CD4-positive, alpha-beta memory T cell (primary cell): ENCODE measurements around the gene GANC. TPM values are rescaled to one million over a fixed set of nuclear protein-coding genes. Genes with fewer than 3 reads are reported as not detected.
"Not testable (repeated sequence)": the region's sequence is repeated elsewhere in the genome, so short reads cannot be mapped to it uniquely, and the experiment has no call there.

ENCODE experiments used
- CTCF ChIA-PET: fragments of 350-600 bp; sonication (Branson Sonifier 250); formaldehyde crosslinking; loops from one replicate; lab custom pipeline; 2021; ENCODE audit warnings: inconsistent platforms; ENCODE audit not compliant: partially characterized antibody; lab: Charles Lee
- POLR2A ChIA-PET: fragments of 350-600 bp; sonication (Branson Sonifier 250); formaldehyde crosslinking; loops from one replicate; lab custom pipeline; 2021; ENCODE audit not compliant: partially characterized antibody; lab: Charles Lee
- DNase-seq, 5 donors: peaks; one replicate each; pipeline versions ENCODE4 v3.0.0 to v3.0.0-alpha.2; 2020 to 2022; ENCODE audit warnings: mixed read lengths in 1 of 5
- H3K27ac ChIP-seq: one replicate; pipeline ENCODE4 v1.7.0; 2013; ENCODE audit warnings: low read depth, low read length
- H3K27me3 ChIP-seq: 2 replicates; pipeline ENCODE4 v1.7.0; 2013; ENCODE audit warnings: mild to moderate bottlenecking, low read length, moderate library complexity; ENCODE audit not compliant: insufficient read depth
- H3K36me3 ChIP-seq: 2 replicates; pipeline ENCODE4 v1.7.0; 2013; ENCODE audit warnings: mild to moderate bottlenecking, low read length, moderate library complexity; ENCODE audit not compliant: insufficient read depth
- H3K4me1 ChIP-seq: 2 replicates; pipeline ENCODE4 v1.7.0; 2013; ENCODE audit warnings: mild to moderate bottlenecking, low read length, moderate library complexity; ENCODE audit not compliant: insufficient read depth
- H3K4me3 ChIP-seq, 2 donors: one replicate each; pipeline ENCODE4 v1.7.0; 2013; ENCODE audit warnings: low read length in 2 of 2, mild to moderate bottlenecking in 1 of 2
- H3K9me3 ChIP-seq, 2 donors: one replicate each; pipeline ENCODE4 v1.7.0; 2013; ENCODE audit warnings: low read length in 2 of 2, control low read depth in 1 of 2; ENCODE audit not compliant: control insufficient read depth in 1 of 2
- H3K27ac Mint-ChIP-seq, 7 donors: one replicate each; pipeline ENCODE4 v1.8.0; 2020 to 2021; ENCODE audit warnings: mixed read lengths in 7 of 7, mild to moderate bottlenecking in 6 of 7, inconsistent platforms in 3 of 7, moderate library complexity in 3 of 7
- H3K27me3 Mint-ChIP-seq, 2 donors: one replicate each; pipeline ENCODE4 v1.8.0; 2020 to 2021; ENCODE audit warnings: mixed read lengths in 2 of 2
- H3K36me3 Mint-ChIP-seq, 2 donors: one replicate each; pipeline ENCODE4 v1.8.0; 2020 to 2021; ENCODE audit warnings: mixed read lengths in 2 of 2, inconsistent platforms in 1 of 2, mild to moderate bottlenecking in 1 of 2
- H3K4me1 Mint-ChIP-seq, 4 donors: one replicate each; pipeline ENCODE4 v1.8.0; 2020 to 2021; ENCODE audit warnings: mixed read lengths in 4 of 4, mild to moderate bottlenecking in 1 of 4
- H3K4me3 Mint-ChIP-seq, 8 donors: one replicate each; pipeline ENCODE4 v1.8.0; 2020 to 2021; ENCODE audit warnings: mixed read lengths in 8 of 8, mild to moderate bottlenecking in 7 of 8, moderate library complexity in 6 of 8, inconsistent platforms in 3 of 8
- H3K9me3 Mint-ChIP-seq, 8 donors: one replicate each; pipeline ENCODE4 v1.8.0; 2020 to 2021; ENCODE audit warnings: mixed read lengths in 8 of 8, mild to moderate bottlenecking in 5 of 8, inconsistent platforms in 3 of 8, moderate library complexity in 1 of 8
- intact Hi-C: fragments of 100-400 bp; cut with micrococcal nuclease; formaldehyde crosslinking; loops from one replicate; pipeline ENCODE4 v1.15.1; 2023
- polyA plus RNA-seq, 2 donors: library from polyadenylated mRNA; unstranded; fragments of 300-500 nt; fragmentation: Illumina TruSeq; gene quantifications; one replicate each; pipeline ENCODE4 v1.2.3, GENCODE V29; 2021
- total RNA-seq, 2 experiments: library from RNA; stranded (reverse); gene quantifications; one replicate each; pipeline ENCODE4 v1.2.3, GENCODE V29; 2021

GANC gene
- total and polyA plus RNA-seq, 4 experiments from 2014 or later, result 8.9 to 63.4 (median 38.6) TPM

GRCh38 chr15:42289166-42289565, 16.2 kb downstream of the GANC start:
- Mint-ChIP-seq H3K27ac (no peak overlapping the region), H3K9me3 (no peaks in the 10 kb centered on the region), H3K27me3 (no peaks in the 10 kb centered on the region), H3K36me3 (peaks cover 58 to 64% of the 10 kb centered on the region in 2 donors), H3K4me1 (peaks cover 0 to 5% (median 0%) of the 10 kb centered on the region in 4 donors), H3K4me3 (no peak overlapping the region)
- no peaks in the 10 kb centered on the region for H3K27me3 ChIP-seq
- no peak overlapping the region for H3K27ac ChIP-seq
- POLR2A ChIA-PET, result interaction anchor here (1.3 kb wide), 1 partner anchor 16 kb away, joined by 3 read pairs; the partner anchor contains the start of genes GANC and TMEM87A
- peaks cover 14% of the 10 kb centered on the region for H3K36me3 ChIP-seq
- H3K9me3 ChIP-seq, result no peaks in the 10 kb centered on the region
- intact Hi-C loops, result no loop called here
- DNase-seq, result no peak
- no peaks in the 10 kb centered on the region for H3K4me1 ChIP-seq
- CTCF ChIA-PET, result no interaction called here
- H3K4me3 ChIP-seq, result no peak overlapping the region

- peaks cover 38 to 55% of the 10 kb centered on the region in 2 donors for H3K36me3 Mint-ChIP-seq
- CTCF ChIA-PET, H3K4me3 Mint-ChIP-seq, H3K27me3 ChIP-seq, H3K4me3 ChIP-seq, POLR2A ChIA-PET, H3K4me1 ChIP-seq, H3K36me3 ChIP-seq, H3K27ac Mint-ChIP-seq, H3K27ac ChIP-seq, H3K9me3 ChIP-seq, H3K4me1 Mint-ChIP-seq, H3K27me3 Mint-ChIP-seq, intact Hi-C loops, DNase-seq: not testable (repeated sequence)
- peaks cover 3 to 19% (median 6%) of the 10 kb centered on the region in 8 donors for H3K9me3 Mint-ChIP-seq
Measured at GRCh38 chr15:42301004-42301403, 28.0 kb downstream of the GANC start.

- intact Hi-C loops, result no loop called here
- no peaks in the 10 kb centered on the region for H3K27me3 ChIP-seq
- Mint-ChIP-seq H3K36me3 (peaks cover 48 to 59% of the 10 kb centered on the region in 2 donors), H3K9me3 (peaks cover 2 to 19% (median 6%) of the 10 kb centered on the region in 8 donors), H3K4me3 (no peak overlapping the region), H3K4me1 (no peaks in the 10 kb centered on the region), H3K27ac (no peak overlapping the region), H3K27me3 (no peaks in the 10 kb centered on the region)
- H3K36me3 ChIP-seq, result peaks cover 9% of the 10 kb centered on the region
- DNase-seq, result no peak
- no peak overlapping the region for H3K4me3 ChIP-seq
- ChIA-PET CTCF (interaction anchor here (0.6 to 0.8 kb wide), 2 partner anchors 13 to 343 kb away, joined by 3 read pairs; no protein-coding TSS in a partner anchor), POLR2A (no interaction called here)
- no peak overlapping the region for H3K27ac ChIP-seq
- no peaks in the 10 kb centered on the region for H3K4me1 ChIP-seq
- no peaks in the 10 kb centered on the region for H3K9me3 ChIP-seq
Measured at GRCh38 chr15:42306681-42307080, 33.7 kb downstream of the GANC start.

GRCh38 chr15:42313463-42313862, 40.5 kb downstream of the GANC start:
- no peaks in the 10 kb centered on the region for H3K4me1 ChIP-seq
- no peaks in the 10 kb centered on the region for H3K27me3 ChIP-seq
- intact Hi-C loops, result no loop called here
- ChIA-PET CTCF (interaction anchor here (0.9 kb wide), 1 partner anchor 11 kb away, joined by 3 read pairs; no protein-coding TSS in a partner anchor), POLR2A (no interaction called here)
- H3K4me3 Mint-ChIP-seq, result no peak overlapping the region
- H3K4me1 Mint-ChIP-seq, result no peaks in the 10 kb centered on the region
- H3K27me3 Mint-ChIP-seq, result no peaks in the 10 kb centered on the region
- no peaks in the 10 kb centered on the region for H3K9me3 Mint-ChIP-seq
- no peak overlapping the region for H3K27ac ChIP-seq
- H3K27ac Mint-ChIP-seq, result no peak overlapping the region
- H3K36me3 Mint-ChIP-seq, result peaks cover 42 to 49% of the 10 kb centered on the region in 2 donors
- H3K4me3 ChIP-seq, result no peak overlapping the region
- H3K9me3 ChIP-seq, result no peaks in the 10 kb centered on the region
- DNase-seq, result no peak
- H3K36me3 ChIP-seq, result peaks cover 9% of the 10 kb centered on the region

GRCh38 chr15:42314818-42315217, 41.8 kb downstream of the GANC start:
- Mint-ChIP-seq H3K27me3 (no peaks in the 10 kb centered on the region), H3K4me3 (no peak overlapping the region)
- CTCF ChIA-PET, result no interaction called here

GRCh38 chr15:42315521-42315920, 42.5 kb downstream of the GANC start:
- Histone ChIP-seq H3K27me3 (no peaks in the 10 kb centered on the region), H3K4me3 (no peak overlapping the region), H3K9me3 (no peaks in the 10 kb centered on the region), H3K36me3 (peaks cover 6% of the 10 kb centered on the region), H3K4me1 (no peaks in the 10 kb centered on the region), H3K27ac (no peak overlapping the region)
- CTCF ChIA-PET, result no interaction called here
- intact Hi-C loops, result no loop called here
- no peaks in the 10 kb centered on the region for H3K27me3 Mint-ChIP-seq
- POLR2A ChIA-PET, result no interaction called here
- no peak for DNase-seq
- peaks cover 34 to 41% of the 10 kb centered on the region in 2 donors for H3K36me3 Mint-ChIP-seq
- no peak overlapping the region for H3K4me3 Mint-ChIP-seq
- no peak overlapping the region for H3K27ac Mint-ChIP-seq
- H3K4me1 Mint-ChIP-seq, result no peaks in the 10 kb centered on the region
- H3K9me3 Mint-ChIP-seq, result no peaks in the 10 kb centered on the region

More at GRCh38 chr15:42314818-42315217, 41.8 kb downstream of the GANC start:
- peaks cover 9% of the 10 kb centered on the region for H3K36me3 ChIP-seq
- POLR2A ChIA-PET, result no interaction called here
- Mint-ChIP-seq H3K27ac (no peak overlapping the region), H3K9me3 (no peaks in the 10 kb centered on the region), H3K36me3 (peaks cover 41 to 48% of the 10 kb centered on the region in 2 donors), H3K4me1 (no peaks in the 10 kb centered on the region)
- no peaks in the 10 kb centered on the region for H3K4me1 ChIP-seq
- no peak overlapping the region for H3K27ac ChIP-seq
- H3K27me3 ChIP-seq, result no peaks in the 10 kb centered on the region
- H3K4me3 ChIP-seq, result no peak overlapping the region
- H3K9me3 ChIP-seq, result no peaks in the 10 kb centered on the region
- DNase-seq, result no peak
- intact Hi-C loops, result no loop called here

DNA sequence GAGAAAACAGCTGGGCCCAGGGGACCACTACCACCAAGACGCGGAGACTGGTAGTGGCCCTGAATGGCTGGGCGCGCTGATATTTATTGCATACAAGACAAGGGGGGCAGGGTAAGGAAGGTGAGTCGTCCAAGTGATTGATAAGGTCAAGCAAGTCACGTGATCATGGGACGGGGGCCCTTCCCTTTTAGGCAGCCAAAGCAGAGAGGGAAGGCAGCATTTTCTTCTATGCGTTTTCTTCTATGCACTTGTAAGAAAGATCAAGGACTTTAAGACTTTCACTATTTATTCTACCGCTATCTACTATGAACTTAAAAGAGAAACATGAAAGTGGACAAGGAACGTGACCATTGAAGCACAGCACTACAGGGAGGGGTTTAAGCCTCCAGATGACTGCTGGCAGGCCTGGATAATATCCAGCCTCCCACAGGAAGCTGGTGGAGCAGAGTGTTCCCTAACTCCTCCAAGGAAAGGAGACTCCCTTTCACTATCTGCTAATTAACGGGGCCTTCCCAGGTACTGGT, 43.3 kb downstream of the GANC start:
- DNase-seq, H3K4me3 ChIP-seq, H3K4me1 Mint-ChIP-seq, H3K4me1 ChIP-seq, H3K27me3 ChIP-seq, H3K4me3 Mint-ChIP-seq, CTCF ChIA-PET, intact Hi-C loops, H3K9me3 ChIP-seq, H3K9me3 Mint-ChIP-seq, H3K27me3 Mint-ChIP-seq, H3K27ac ChIP-seq, H3K36me3 ChIP-seq, POLR2A ChIA-PET: not testable (repeated sequence)
- H3K27ac Mint-ChIP-seq, result peak overlapping the region in 1 of 7 donors; percentile 30
- peaks cover 28 to 38% of the 10 kb centered on the region in 2 donors for H3K36me3 Mint-ChIP-seq
